Nephron (organoid): Measurements from ENCODE around the gene KCNH1.

Experiments used
- H3K27ac Mint-ChIP-seq, 3 experiments: 2 replicates each; pipeline ENCODE4 v1.8.0; 2020; ENCODE audit warnings: mixed read lengths in 3 of 3, mild to moderate bottlenecking in 2 of 3, moderate library complexity in 1 of 3
- H3K27me3 Mint-ChIP-seq: 2 replicates; pipeline ENCODE4 v1.8.0; 2021; ENCODE audit warnings: low read depth, mild to moderate bottlenecking, moderate library complexity, mixed read lengths
- H3K36me3 Mint-ChIP-seq: 2 replicates; pipeline ENCODE4 v1.8.0; 2020; ENCODE audit warnings: low read depth, mixed read lengths
- H3K4me1 Mint-ChIP-seq: 2 replicates; pipeline ENCODE4 v1.8.0; 2020; ENCODE audit warnings: mixed read lengths
- H3K4me3 Mint-ChIP-seq, 3 experiments: 2 replicates each; pipeline ENCODE4 v1.8.0; 2020; ENCODE audit warnings: mild to moderate bottlenecking in 3 of 3, mixed read lengths in 3 of 3, moderate library complexity in 2 of 3
- H3K9me3 Mint-ChIP-seq: 2 replicates; pipeline ENCODE4 v1.8.0; 2020; ENCODE audit warnings: mixed read lengths
- CTCF ChIP-seq, 3 experiments: fragments of 200-600 bp; sonication (generic); IDR thresholded peaks; one replicate each; pipeline ENCODE4 v1.5.0; 2021; ENCODE audit warnings: antibody characterized with exemption in 3 of 3; ENCODE audit not compliant: unreplicated experiment in 3 of 3

Gene KCNH1

GRCh38 chr1:210771131-210771530 lies 362.8 kb downstream of the KCNH1 start:
- TF ChIP-seq CTCF (IDR thresholded peaks at IDR 0.05; ENCODE audit: unreplicated experiment in 3 of 3): no peak
- no peak overlapping the region for H3K4me3 Mint-ChIP-seq
- no peaks in the 10 kb centered on the region for H3K36me3 Mint-ChIP-seq
- H3K9me3 Mint-ChIP-seq: no peaks in the 10 kb centered on the region
- no peaks in the 10 kb centered on the region for H3K4me1 Mint-ChIP-seq
- no peak overlapping the region for H3K27ac Mint-ChIP-seq
- peaks cover 32% of the 10 kb centered on the region for H3K27me3 Mint-ChIP-seq

GRCh38 chr1:210770396-210770984 lies 363.5 kb downstream of the KCNH1 start:
- Mint-ChIP-seq H3K36me3 (no peaks in the 10 kb centered on the region), H3K4me3 (no peak overlapping the region), H3K27me3 (peaks cover 36% of the 10 kb centered on the region), H3K27ac (no peak overlapping the region), H3K9me3 (no peaks in the 10 kb centered on the region), H3K4me1 (no peaks in the 10 kb centered on the region)
- TF ChIP-seq CTCF (IDR thresholded peaks at IDR 0.05; ENCODE audit: unreplicated experiment in 3 of 3): no peak

- no peaks in the 10 kb centered on the region for H3K36me3 Mint-ChIP-seq
- H3K27ac Mint-ChIP-seq: peak overlapping the region in 1 of 3 experiments; percentile 63
- H3K4me1 Mint-ChIP-seq: no peaks in the 10 kb centered on the region
- H3K27me3 Mint-ChIP-seq: peaks cover 28% of the 10 kb centered on the region
- no peak for TF ChIP-seq CTCF (IDR thresholded peaks at IDR 0.05; ENCODE audit: unreplicated experiment in 3 of 3)
- no peak overlapping the region for H3K4me3 Mint-ChIP-seq
- peaks cover under 1% of the 10 kb centered on the region for H3K9me3 Mint-ChIP-seq
These were observed 364.5 kb downstream of the KCNH1 start for GRCh38 chr1:210769473-210769872.

- no peak overlapping the region for H3K4me3 Mint-ChIP-seq
- peaks cover 9% of the 10 kb centered on the region for H3K27me3 Mint-ChIP-seq
- no peaks in the 10 kb centered on the region for H3K4me1 Mint-ChIP-seq
- H3K36me3 Mint-ChIP-seq: no peaks in the 10 kb centered on the region
- no peak overlapping the region for H3K27ac Mint-ChIP-seq
- H3K9me3 Mint-ChIP-seq: peaks cover 30% of the 10 kb centered on the region
- no peak for TF ChIP-seq CTCF (IDR thresholded peaks at IDR 0.05; ENCODE audit: unreplicated experiment in 3 of 3)
These were observed 369.4 kb downstream of the KCNH1 start for GRCh38 chr1:210764536-210764935.

GRCh38 chr1:210758761-210759160 lies 375.2 kb downstream of the KCNH1 start:
- H3K36me3 Mint-ChIP-seq: no peaks in the 10 kb centered on the region
- TF ChIP-seq CTCF (IDR thresholded peaks at IDR 0.05; ENCODE audit: unreplicated experiment in 3 of 3): no peak
- no peak overlapping the region for H3K4me3 Mint-ChIP-seq
- peaks cover 25% of the 10 kb centered on the region for H3K9me3 Mint-ChIP-seq
- peaks cover 15% of the 10 kb centered on the region for H3K4me1 Mint-ChIP-seq
- H3K27ac Mint-ChIP-seq: no peak overlapping the region
- H3K27me3 Mint-ChIP-seq: peaks cover 3% of the 10 kb centered on the region

- peaks cover 3% of the 10 kb centered on the region for H3K27me3 Mint-ChIP-seq
- H3K36me3 Mint-ChIP-seq: no peaks in the 10 kb centered on the region
- H3K4me1 Mint-ChIP-seq: peaks cover 15% of the 10 kb centered on the region
- no peak overlapping the region for H3K4me3 Mint-ChIP-seq
- H3K27ac Mint-ChIP-seq: no peak overlapping the region
- peaks cover 25% of the 10 kb centered on the region for H3K9me3 Mint-ChIP-seq
- no peak for TF ChIP-seq CTCF (IDR thresholded peaks at IDR 0.05; ENCODE audit: unreplicated experiment in 3 of 3)
These were observed 375.7 kb downstream of the KCNH1 start for GRCh38 chr1:210758261-210758660.
